ENCODE results near the gene CAPN15.

Gene CAPN15

GRCh38 chr16:526181-527014 lies 1.1 kb upstream of the CAPN15 start:
- no peak for DNase-seq

GRCh38 chr16:528111-529011 lies 849 bp downstream of the CAPN15 start:
- no peak for DNase-seq

GRCh38 chr16:529012-529575 lies 1.6 kb downstream of the CAPN15 start:
- no peak for DNase-seq

- no peak for DNase-seq
Measured at GRCh38 chr16:530111-530817, 2.8 kb downstream of the CAPN15 start.

GRCh38 chr16:531494-532125 lies 4.1 kb downstream of the CAPN15 start:
- DNase-seq: no peak

GRCh38 chr16:533391-534123 lies 6.0 kb downstream of the CAPN15 start:
- DNase-seq: no peak

- no peak for DNase-seq
Measured at GRCh38 chr16:534135-534534, 6.6 kb downstream of the CAPN15 start.

GRCh38 chr16:534856-535445 lies 7.4 kb downstream of the CAPN15 start:
- no peak for DNase-seq

GRCh38 chr16:535446-536405 lies 8.2 kb downstream of the CAPN15 start:
- DNase-seq: no peak

GRCh38 chr16:536746-537145 lies 9.2 kb downstream of the CAPN15 start:
- DNase-seq: no peak

- no peak for DNase-seq
Measured at GRCh38 chr16:537415-538335, 10.2 kb downstream of the CAPN15 start.

- DNase-seq: no peak
Measured at GRCh38 chr16:539901-540530, 12.5 kb downstream of the CAPN15 start.

- DNase-seq: no peak
Measured at GRCh38 chr16:540645-541340, 13.3 kb downstream of the CAPN15 start.

GRCh38 chr16:543301-544164 lies 16.0 kb downstream of the CAPN15 start:
- no peak for DNase-seq

GRCh38 chr16:544517-544916 lies 17.0 kb downstream of the CAPN15 start:
- DNase-seq: no peak

- peak; percentile 43 for DNase-seq
Measured at GRCh38 chr16:546909-547770, 19.6 kb downstream of the CAPN15 start.

All from effector CD8-positive, alpha-beta T cell (primary cell).